Superior temporal gyrus (tissue), 1 donor: Measurements from ENCODE around the gene INHA.

ENCODE experiments used
- DNase-seq: peaks from one replicate; pipeline ENCODE4 v3.0.0-alpha.2; 2016; ENCODE audit errors: extremely low spot score

INHA gene

DNA sequence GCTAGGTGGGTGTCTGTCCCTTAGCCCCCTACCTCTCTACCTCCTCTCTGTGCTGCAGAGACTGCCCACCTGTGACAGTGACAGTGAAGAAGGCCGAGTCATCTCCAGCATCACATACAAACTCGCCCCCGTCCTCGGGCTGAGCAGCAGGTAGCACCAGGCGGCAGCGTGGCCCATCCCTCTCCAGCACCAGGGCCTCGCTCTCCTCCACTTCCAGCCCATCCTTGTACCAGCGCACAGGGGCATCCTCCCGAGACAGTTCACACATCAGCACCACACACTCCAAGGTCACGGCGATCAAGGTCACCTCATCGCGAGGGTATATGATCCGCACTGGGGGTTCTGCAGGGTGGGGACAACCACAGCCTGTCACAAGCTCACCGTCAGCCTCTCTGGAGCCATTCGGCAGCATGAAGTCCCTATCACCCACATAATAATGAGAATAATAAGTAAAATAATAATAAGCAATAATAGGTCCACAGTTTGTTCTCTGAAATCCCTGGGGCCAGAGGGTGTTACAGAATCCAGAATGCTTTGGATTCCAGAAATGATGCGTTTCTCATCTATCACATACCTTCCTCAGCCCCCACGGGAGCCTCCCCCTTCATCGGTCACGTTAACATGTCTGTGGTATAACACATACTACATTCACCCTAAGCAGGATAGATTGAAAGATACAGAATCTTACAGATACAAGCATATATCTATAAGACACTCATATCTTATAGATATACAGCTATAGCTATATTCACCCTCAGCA lies 12.8 kb upstream of the INHA start:
- DNase-seq = no peak

DNA sequence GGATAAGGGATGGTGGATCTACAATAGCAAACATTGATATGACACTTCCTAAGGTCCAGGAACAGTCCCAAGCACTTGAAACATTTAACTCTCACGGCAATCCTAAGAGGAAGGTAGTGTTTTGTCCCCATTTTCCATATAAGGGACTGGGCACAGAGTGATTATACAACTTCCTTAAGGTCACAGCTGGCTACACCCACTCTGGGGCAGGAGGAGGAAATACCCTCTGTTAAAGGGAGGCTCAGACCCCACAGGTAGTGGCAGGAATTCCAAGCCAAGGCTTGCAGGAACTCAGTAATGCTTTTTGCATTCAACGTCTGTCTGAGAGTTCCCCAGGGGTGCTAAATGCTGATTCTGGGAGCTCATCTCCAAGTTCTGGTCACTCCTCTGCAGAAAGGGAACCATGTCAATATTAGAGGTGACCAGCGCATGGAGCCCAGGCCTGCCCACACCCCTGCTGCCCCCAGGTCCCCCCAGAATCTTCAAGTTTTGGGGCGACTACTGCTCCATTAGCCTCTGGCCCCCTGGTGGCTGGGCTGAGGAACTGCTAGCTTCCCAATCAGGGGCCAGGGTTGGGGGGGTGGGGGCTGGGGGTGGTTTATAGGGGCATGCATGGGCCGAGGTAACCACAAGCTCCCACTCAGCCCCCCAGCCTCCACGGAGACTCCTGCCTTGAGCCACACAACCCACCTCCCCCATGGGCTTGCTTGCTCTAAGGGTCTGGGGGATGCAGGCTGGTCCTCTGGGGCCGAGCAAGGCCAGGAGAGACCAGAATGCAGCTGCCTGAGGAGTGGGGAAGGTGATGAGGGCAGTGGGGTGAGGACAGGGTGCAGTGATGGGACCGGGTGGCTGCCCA lies 11.8 kb upstream of the INHA start:
- no peak for DNase-seq

DNA sequence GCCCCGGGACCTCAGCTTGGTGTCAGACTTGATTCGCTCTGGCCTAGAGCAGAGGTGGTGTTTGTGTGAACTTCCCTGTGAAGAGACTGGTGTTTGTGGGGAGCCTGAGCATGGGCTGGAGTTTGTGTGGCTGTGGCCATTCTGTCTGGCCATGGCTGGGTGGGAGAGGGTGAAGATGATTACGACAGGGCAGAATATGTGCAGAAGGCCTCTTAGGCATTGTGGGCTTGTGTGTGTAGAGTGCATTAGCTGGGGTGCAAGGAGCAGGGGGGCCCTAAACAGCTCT lies 11.3 kb upstream of the INHA start:
- DNase-seq = no peak

DNA sequence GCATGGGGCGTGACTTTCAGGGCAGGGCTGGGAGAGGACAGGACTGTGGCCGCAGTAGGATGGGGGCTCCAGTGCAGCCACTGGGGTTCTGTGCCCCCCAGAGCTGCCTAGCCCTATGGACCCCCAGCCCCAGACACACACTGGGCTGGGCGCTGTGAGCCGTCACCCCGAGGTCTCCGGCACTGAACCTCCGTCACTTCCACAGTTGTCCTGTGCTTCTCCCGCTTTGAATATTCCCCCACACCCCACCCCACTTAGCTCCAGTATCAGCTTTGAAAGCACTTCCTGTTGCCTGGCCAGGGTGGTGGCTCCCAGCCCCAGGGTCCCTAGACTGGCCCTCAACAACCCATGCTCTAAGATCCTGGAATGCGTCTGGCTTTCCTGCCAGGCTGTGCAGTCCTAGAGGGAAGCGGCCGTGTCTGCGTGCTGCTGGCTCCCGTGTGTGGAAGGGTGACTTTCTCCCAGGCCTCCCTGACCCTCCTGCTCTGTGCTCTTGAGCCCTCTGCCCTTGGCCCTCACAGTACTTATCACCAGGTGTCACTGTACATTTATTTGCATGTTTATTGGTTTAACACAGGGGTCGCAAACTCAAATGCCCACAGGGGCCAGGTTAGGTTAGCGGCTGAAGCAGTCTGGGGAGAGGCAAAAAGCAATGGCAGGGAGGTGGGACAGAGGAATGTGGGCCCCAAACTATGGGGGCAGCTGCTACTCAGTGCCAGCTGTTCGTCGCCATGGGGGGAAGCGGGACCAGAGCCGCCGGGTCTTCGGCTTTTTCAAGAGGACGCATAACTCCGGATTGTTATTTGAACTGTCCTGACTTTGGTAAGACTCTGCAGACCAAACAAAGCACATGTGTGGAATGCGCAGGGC lies 10.7 kb upstream of the INHA start:
- no peak for DNase-seq

DNA sequence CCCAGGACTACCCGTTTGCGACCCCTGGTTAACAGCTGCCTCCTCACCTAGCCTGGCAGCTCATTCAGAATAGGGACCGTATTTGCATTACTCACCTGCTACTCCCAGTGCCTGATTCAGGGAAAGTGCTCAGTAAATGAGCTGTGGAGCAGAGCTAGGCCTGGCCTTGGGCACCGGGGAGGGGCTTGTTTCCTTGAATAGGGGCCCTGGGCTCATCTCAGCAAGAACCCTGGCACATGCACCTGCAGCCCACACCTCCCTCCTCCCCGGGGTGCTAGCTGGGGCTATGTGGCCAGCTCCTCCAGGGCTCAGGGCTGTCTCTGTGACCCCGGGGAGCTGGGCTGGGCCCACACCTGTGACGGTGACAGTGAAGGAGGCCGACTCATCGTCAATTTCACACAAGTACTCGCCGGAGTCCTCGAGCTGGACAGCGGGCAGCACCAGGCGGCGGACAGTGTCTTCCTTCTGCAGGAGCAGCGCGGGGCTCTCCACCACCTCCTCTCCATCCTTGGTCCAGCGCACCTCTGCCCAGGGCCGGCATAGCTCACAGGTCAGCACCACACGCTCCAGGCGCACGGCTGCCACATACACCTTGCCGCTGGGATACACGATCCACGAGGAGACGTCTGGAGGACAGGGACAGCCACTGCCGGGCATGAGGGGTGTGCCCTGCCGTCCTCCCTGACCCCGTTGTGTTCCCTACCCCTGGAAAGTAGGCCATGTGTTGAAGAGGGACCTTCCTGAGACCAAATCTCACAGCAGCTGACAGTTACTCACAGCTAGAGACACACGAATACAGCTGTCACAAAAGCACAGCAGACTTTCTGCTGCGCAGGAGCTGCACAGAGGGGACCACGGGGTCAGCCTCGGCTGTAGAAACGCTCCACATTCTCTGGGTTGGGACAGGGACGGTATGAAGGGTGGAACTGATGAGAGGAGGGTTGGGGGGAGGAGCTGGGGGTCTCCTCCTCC lies 9.8 kb upstream of the INHA start:
- DNase-seq = no peak

DNA sequence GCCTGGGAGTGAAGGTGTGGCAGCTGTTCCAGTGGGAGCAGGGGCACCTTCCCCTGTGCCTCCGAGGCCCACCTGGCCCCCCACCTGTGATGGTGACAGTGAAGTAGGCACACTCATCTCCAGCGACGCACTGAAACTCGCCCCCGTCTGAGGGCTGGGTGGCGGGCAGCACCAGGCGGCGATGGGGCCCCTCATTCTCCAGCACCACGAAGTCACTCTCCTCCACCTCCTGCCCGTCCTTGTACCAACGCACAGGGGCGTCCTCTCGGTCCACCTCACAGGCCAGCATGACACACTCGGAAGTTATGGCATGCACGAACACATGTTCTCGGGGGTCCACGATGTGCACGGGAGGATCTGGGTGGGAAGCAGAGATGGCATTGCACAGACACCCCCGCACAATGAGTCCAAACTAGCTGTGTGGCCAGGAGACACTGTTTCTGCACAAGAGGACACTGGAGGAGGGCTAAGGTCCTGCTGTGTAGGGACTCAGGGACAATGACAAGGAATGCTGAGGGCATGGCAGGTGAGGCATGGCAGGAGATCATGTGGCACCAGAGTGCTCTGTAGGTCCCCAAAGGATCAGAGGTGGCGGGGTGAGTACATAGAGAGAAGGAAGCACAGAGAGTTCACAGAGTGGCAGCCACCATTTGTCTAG lies 8.7 kb upstream of the INHA start:
- DNase-seq = no peak

DNA sequence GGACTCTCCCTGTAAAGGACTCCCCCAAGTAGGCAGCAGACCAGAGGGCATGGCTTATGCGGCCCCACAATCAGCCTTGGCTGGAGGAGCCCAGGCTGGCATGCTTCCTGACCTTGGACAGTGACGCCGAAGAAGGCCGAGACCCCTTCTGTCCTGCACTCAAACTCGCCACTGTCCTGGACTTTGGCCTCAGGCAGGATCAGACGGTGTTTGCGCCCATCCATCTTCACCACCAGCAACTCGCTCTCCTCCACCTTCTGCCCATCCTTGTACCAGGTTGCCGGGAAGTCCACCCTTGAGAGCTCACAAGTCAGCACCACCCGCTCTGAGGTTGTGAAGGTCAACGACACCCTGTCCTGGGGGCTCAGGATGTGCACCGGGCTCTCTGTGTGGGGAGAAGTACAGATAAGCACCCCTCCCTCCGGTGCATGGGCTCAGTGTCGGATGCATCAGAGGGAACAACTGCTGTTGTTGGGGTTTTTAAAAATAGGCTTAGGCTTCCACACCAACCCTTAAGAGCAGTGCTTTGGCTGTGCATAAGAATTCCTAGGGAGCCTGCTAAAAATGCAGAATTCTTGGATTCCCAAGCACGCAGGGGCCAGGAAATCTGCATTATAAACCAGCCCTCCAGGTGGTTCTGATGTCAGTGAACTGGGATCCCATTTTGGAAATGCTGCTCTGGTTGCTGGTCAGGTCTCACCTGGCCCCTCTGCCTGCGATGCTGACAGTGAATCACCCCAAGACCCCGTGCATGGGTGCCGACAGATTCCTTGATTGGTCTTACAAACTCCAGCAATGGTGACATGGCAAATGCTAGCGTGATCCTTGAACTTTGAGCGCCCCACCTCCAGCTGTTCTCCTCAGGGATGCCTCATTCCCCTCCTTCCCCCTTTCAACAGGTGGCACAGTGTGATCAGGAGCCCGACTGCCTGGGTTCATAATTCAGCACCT lies 6.7 kb upstream of the INHA start:
- DNase-seq = no peak

DNA sequence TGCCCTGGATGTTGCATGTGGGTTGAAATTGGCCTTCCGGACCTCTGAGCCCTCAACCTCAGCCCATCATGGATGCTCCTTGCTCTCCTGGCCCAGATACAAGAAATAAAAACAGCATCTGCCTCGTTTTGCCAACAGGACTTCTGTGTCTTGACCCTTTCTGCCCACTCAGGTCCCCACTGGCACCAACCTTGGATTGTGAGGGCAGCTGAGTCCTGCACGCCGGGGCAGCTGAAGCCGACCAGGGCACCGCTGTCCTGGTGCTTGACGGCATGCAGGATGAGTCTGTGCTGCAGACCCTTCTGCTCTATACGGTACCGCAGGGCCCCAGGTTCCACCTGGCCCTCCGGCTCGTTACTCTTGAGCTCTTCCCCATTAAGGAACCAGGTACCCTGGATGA lies 5.5 kb upstream of the INHA start:
- no peak for DNase-seq

DNA sequence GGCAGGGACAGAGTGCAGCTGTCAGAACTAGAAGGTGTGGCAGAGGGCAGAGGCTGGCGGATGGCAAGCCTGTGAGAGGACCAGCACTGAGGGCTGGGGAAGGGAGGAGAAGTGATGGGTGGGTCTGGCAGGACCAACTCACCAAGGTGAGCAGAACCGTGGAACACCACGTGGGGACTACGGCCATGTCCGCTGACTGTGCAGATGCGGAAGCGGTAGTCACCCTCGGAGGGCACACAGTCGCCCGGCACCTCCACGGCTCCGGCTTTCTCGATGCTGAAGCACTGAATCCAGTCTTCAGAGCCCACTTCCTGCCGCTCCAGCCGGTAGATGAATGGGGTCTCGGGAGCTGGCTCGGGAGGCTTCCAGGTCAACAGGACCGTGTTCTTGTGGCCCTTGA lies 5.0 kb upstream of the INHA start:
- DNase-seq = no peak

DNA sequence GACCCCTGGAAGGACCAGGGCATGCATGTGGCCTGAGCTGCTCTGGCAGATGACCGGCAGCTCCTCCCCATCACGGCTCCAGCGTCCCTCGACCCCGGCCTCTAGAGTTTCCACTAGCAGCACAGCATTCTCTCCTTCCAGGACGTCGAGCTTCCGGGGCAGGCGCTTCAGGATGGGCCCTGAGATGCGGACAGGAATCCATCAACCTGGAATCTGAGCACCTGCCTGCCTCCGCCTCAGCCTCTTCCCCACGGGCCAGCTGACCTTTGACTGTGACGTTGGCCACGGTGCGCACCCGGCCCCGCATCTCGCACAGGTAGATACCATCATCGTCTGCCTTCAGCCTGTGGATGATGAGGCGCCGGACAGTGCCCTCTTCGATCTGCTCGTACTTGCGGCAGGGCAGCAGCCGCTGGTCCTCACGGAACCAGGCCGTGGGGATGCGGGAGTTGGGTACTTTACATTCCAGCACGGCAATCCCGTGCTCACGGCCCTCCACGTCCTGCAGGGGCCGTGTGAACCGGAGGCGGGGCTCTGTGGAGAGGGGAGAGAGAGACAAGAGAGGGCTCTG lies 4.2 kb upstream of the INHA start:
- DNase-seq = no peak

DNA sequence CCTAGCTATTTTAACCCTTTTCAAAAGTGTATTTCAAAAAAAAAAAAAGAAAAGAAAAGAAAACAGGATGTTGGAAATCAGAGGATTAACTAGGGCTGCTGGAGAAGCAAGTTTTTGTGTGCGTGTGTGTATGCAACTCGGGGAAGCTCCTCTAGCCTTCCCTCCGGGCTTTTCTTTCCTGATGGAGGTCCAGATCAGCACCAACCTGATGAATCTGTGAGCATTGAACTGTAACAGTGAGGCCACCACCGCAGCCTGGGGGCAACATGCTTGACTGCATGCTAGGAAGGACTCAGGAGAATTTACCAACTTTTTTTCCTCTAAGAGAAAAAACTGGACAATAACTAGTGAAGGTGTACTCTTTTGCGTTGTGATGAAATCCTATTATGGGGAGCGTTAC lies 3.1 kb upstream of the INHA start:
- no peak for DNase-seq

DNA sequence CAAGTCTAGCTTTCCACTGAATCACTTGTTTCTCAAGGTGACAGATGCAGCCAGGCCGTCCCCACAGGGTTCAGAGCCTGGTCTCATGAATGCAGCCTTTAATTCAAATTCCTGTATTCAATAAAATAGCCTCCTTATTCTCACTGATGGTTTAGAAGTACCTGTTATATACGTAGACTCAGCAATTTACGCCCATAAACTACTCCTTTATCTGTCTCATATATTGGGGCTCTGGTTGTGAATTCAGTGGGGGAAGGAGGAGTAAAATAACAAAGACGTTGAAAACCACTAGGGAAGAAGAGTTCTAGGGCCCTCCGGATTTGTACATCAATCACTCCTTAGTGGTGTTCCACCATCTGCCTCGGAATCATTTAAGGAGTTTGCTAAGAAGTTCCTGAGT lies 2.5 kb upstream of the INHA start:
- no peak for DNase-seq

DNA sequence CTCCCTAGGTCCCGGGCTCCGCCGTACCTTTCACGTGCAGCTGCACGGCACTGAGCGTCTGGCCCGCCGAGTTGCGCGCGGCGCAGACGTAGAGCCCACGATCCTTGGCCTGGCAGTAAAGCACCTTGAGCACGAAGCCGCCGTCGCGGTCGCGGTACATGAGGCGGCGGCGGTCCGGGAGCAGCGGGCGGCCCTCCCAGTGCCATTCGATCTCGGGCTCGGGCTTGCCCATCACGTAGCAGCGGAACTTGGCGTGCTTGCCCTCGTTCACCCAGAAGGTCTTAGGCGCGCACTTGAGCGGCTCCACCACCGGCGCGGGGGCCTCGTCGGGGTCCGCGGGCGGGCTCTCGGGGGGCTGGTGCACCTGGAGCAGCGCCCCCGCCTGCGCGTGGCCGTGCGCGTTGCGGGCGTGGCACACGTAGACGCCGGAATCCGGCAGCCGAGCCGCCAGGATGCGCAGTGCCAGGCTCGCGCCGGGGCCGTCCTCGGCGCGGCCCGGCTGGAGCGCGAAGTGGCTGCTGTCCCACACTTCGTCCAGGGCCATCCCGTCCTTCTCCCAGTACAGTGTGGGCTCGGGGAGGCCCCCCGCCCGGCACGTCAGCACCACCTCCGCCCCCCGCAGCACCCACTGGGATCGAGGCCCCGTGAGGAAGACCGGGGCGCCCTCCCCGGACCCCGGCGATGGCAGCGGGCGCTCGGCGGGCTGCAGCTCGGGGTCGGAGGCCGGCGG lies 1.8 kb upstream of the INHA start:
- DNase-seq = no peak

DNA sequence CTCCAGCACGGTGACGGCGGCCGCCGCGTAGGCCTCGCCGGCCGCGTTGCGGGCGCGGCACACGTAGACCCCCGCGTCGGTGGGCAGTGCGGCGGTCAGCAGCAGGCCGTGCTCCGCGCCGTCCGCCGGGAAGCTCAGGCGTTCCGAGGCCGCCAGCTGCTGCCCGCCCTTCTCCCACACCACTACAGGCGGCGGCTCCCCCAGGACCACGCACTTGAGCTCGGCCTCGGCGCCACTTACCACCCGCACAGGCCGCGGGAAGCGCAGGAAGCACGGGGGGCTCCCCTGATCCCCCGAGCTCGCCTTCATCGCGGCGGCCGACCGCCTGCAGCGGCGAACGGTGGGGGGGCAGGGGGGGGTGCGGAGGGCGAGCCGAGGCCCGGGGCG lies 1.2 kb upstream of the INHA start:
- DNase-seq = no peak

DNA sequence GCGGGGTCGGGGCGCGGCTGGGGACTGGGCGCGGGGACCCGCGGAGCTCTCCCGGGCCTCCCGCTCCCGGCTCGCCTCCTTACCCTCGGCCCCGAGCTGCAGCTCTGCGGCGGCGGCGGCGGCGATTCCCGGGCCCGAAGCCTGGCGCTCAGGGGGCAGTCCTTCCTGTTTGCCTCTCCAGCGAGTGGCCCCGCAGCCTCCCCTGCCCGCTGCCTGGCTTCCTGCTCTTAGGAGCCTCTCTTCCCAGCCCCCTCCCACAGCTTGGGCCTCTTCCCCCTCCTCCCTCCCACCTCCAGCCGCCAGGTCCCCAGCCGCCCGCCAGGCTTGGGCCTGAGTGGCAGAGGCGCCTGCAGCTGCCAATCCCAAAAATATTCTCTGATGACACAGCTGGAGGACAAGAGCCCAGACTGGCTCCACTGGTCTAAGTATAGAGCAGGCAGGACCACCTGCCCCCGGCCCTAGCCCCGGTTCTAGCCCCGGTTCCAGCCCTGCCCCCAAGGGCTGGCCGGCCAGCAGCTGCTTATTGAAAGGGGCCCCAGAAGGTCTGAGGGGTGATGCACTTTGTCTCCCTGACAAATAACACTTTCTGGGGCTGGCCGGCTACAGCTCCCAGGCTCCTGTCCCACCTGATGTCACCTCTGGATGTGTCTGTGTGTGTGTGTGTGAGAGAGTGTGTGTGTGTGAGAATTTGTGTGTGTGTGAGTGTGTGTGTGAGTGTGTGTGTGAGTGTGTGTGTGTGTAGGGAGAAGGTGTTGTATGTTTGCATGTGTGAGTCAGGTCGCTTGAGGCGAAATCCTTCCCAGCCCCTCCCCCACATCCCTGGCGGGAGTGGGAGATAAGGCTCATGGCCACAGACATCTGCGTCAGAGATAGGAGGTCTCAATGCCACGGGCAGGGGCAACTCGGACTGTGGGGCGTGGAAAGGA lies 536 bp upstream of the INHA start, which contains the start of gene OBSL1:
Gene OBSL1, minus strand, starts transcription at position 229 of the 926 bp plus-strand sequence. CDS start 307 bp downstream, outside the sequence.
- no peak for DNase-seq

DNA sequence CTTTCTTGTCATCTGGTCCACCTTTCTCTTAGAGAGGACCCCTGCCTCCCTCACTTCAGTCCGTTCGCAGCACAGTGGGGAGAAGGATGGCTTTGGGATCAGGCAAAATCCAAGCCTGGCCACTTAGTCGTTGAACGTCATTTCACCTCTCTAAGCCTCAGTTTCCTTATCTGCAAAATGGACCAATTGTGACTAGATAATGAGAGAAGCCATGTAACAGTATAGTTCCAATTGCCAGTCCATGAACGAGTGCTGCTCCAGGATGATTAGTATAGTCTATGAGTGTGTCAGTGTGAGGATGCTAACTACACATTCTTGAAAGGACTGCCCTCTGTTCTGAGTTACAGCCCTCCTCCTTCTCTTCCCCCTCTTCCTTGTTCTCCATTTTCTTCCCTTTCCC lies 1.1 kb downstream of the INHA start:
- DNase-seq = no peak
